H1 (cell line): ENCODE results near the gene SCAMP2. TPM values are rescaled to one million over a fixed set of nuclear protein-coding genes. Genes with fewer than 3 reads are reported as not detected.

Experiments used
- BRCA1 ChIP-seq: IDR thresholded peaks from 2 replicates; pipeline ENCODE4 v1.6.1; 2012; ENCODE audit warnings: low read depth, low read length, improper control_type of control experiment
- TAF7 ChIP-seq: optimal IDR thresholded peaks from 2 replicates; pipeline ENCODE3; 2011; ENCODE audit warnings: low read depth, mild to moderate bottlenecking, inconsistent platforms, low read length, moderate library complexity, borderline replicate concordance
- polyA plus RNA-seq, 7 experiments: library from polyadenylated mRNA; depleted of rRNA in 3 of 7; stranded (reverse) in 5 of 7; unstranded in 2 of 7; fragments of >200 nt in 5 of 7; fragments of 200-250 nt in 2 of 7; gene quantifications; 1 replicate in 5 of 7; 2 replicates in 1 of 7; 4 replicates in 1 of 7; pipeline versions ENCODE4 v1.2.1 to v1.2.3, GENCODE V29; 2011 to 2013; ENCODE audit warnings: missing spikeins in 2 of 7, mixed read lengths in 2 of 7
- total RNA-seq: library from RNA; stranded (reverse); fragmentation: NEBNext Ultra II Directional; extraction: Animal tissue kit (Norgen Biotek cat#: 25700); gene quantifications from 2 replicates; pipeline ENCODE4 v1.2.1, GENCODE V29; 2021

Gene SCAMP2
- total and polyA plus RNA-seq, 2 of the 8 experiments (the other 6 are each of a cell fraction or from before 2014, with no cell fraction given): 41.7 to 131 TPM

DNA sequence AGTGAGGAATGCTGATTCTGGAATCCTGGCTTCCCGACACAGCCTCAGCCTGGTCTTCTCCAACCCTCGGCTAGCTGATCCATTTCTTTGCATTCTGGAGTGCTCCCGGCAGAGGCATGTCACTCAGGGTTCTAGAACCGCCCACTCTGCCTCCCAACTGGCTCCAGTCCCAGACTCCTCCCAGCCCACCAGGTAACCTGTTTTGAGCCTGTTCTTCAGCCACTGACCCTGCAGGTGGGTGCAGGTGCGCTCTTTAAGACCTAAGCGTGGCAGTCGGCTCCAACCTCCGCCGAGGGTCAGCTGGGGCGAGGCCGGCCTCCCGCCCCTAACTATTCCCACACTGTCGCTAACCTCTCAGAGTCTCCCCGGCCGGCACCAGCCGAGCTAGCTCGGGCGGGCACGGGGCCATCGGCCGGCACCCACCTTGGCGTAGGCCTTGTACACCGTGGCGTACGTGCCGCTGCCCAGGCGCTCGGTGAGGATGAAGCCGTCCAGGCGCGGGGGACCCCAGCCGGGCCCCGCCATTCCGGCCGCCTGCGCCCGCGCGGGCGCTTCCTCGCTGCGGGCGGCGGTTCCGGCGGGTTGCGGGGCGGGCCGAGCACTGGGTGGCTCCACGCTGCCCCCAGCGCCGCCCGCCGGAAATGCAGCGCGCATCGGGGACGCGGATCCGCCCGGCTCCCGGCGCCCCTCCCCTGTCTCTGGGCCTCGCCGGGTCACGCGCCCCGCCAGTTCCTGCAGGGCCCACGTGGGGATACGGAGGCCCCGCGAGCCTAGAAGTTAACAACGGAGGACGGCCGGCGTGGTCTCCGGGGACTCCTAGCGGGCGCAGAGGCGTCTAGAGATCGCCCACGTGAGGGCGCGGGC is 30.4 kb downstream of the SCAMP2 start, which contains the start of gene ULK3 (continued):
- TF ChIP-seq TAF7 (peak; percentile 65), BRCA1 (no peak)
